Measurements from ENCODE around the gene WASHC3.

Gene WASHC3

DNA sequence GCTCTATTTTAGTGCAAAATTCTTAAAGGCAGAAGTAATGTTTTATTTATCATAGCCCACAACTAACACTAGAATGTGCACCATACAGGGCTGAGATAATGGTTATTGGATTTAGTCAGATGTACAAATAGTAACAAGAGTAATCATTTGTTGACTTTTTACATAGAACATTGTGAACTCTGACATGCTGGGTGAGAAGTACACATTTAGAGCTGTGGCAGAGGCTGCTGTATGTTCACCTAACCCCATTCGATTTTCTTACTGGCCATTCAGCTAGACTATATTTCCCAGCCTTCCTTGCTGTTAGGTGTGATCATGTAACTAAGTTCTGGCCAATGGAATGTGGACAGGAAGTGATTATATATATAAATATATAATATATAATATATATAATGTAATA lies 95.3 kb downstream of the WASHC3 start:
- no peak for DNase-seq

DNA sequence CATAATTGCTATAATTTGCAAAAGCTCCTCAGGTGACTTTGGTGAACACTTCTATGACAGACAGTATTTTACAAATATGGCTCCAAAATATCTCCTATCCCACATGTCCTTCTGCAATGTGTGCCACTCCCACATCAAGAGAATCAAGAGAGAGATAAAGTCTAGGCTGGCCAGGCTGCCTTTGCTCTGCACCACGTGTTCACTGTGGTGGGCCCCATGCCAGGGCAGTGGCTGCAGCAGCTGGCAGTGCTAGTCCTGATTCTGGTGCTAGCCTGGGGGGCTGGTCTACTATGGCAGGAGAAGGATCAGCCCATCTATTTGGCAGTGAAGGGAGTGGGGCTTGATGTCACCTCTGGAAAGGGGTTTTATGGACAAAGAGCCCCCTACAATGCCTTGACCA lies 98.1 kb downstream of the WASHC3 start:
- no peak for DNase-seq

Data from NCI-H2171 (cell line).